GM15510 (cell line): Measurements from ENCODE around the gene TSPO.

ENCODE experiments used
- POLR2A ChIP-seq: IDR thresholded peaks from 3 replicates; pipeline ENCODE4 v1.6.1; 2011; ENCODE audit warnings: borderline replicate concordance; ENCODE audit not compliant: insufficient read length; ENCODE audit errors: extremely low read depth

Gene TSPO

GRCh38 chr22:43152357-43153071, 1.2 kb downstream of the TSPO start:
- TF ChIP-seq POLR2A = no peak

GRCh38 chr22:43153899-43154298, 2.5 kb downstream of the TSPO start:
- no peak for TF ChIP-seq POLR2A

GRCh38 chr22:43154887-43155536, 3.7 kb downstream of the TSPO start:
- no peak for TF ChIP-seq POLR2A

DNA sequence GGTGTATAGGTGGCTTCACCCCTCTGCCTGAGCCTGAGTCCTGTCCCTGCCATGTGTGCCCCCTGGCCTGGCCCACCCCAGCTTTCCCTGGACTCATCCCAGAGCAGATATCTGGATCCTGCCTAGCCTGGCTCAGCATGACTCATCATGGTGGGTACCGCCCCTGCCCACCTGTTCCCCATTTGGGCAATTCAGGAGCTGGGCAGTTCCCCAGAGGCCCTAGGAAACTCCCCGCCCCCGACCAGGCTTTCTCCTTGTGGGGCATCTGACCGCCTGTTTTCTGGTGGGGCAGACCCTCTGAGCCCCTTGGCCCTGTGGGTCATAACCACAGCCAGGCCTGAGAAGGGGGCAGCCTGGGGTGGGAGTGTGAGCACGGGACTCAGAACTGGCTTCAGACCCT, 4.4 kb downstream of the TSPO start:
- no peak for TF ChIP-seq POLR2A

- no peak for TF ChIP-seq POLR2A
Observed at GRCh38 chr22:43156413-43156812, 5.1 kb downstream of the TSPO start.

DNA sequence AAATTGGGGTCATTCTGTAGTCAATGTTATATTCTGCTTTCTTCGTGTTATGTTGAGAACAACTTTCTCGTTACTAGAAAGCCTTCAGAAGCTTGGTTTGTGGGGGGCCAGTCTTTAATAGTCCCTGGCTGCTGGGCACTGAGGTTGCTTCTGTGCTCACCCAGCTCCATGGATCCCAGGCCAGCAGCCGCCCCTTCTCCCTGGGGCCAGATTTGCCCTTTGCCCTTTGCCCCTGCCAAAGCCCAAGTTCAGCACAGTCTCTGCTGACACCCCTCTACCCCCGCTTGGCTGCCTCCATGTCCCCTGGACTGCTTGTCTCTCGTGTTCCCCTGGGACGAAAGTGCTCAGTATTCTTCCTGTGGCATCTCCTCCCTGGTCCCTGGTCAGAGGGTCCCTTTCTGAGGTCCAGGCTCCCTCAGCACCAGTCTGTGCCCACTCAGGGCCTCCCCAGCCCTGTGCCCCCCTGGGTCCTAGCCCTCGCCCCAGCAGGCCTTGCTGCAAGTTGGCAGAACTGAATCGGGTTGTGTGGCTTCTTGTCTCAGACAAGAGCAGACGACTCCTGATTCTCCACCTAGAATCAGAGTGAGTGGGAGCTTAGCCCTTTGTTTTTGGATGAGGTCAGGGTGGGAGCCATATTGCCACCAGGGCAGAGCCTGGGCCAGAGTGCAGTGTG, 6.7 kb downstream of the TSPO start:
- no peak for TF ChIP-seq POLR2A

GRCh38 chr22:43158778-43159483, 7.6 kb downstream of the TSPO start:
- TF ChIP-seq POLR2A = no peak

GRCh38 chr22:43159484-43160178, 8.3 kb downstream of the TSPO start:
- no peak for TF ChIP-seq POLR2A

DNA sequence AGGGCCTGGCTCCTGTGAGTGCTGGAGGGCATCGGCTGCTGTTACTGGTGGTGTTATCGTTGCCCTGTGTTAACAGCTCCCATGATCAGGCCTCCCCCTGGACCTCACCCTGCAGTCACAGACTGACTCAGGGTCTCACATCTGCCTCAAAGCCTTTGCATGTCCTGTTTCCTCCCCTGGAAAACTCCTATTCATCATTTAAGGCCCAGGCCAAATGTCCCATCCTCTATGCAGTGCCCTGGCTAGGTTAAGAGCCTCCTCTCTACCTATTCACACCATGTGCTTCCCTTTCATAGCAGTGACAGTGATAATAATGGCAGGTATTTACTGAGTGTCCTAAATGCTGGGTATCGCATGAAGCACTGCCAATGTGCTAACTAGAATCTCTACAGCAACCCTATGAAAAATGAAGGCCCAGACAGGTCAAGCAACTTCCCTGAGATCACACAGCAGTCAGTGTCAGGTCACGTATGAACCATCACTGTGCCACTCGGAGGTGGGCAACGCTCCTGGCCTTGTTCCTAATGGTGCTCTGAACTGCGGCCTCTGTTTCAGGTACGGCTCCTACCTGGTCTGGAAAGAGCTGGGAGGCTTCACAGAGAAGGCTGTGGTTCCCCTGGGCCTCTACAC, 9.3 kb downstream of the TSPO start:
- TF ChIP-seq POLR2A = no peak

GRCh38 chr22:43162412-43163150, 11.2 kb downstream of the TSPO start:
- no peak for TF ChIP-seq POLR2A

- TF ChIP-seq POLR2A = no peak
Observed at GRCh38 chr22:43163241-43163795, 12.0 kb downstream of the TSPO start.

DNA sequence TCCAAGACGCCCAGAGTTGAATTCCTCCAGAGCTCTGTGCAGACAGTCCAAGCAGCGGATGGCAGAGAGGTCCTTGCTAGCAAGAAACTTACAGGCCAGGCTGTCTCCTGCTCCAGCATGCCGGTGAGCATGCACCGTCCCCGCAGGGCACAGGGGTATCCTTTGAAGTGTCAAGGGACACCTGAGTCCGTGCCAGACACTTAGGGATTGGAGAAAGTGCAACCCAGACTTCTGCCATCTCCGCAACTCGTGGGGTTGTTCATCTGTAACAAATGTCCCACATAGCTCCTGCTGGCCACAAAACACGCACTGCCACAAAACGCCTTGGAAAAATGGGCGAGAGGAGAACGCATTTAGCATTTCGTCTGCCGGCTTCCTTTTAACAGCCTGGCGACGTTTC, 13.3 kb downstream of the TSPO start:
- no peak for TF ChIP-seq POLR2A
